ENCODE measurements around the gene LMTK3.

LMTK3 gene

GRCh38 chr19:48458016-48458415 lies 53.6 kb downstream of the LMTK3 start:
- H3K36me3 ChIP-seq (ENCODE audit: control insufficient read depth, insufficient read depth, low read length): peaks cover 16% of the 10 kb centered on the region
- H3K4me3 ChIP-seq (replicated peaks; ENCODE audit: low read depth, low read length): no peak overlapping the region
- no peaks in the 10 kb centered on the region for H3K27me3 ChIP-seq (replicated peaks; ENCODE audit: control insufficient read depth, insufficient read depth, low read length)
- no peak for DNase-seq (ENCODE audit: extremely low read depth, insufficient read length)
- TF ChIP-seq CTCF (IDR thresholded peaks at IDR 0.05; ENCODE audit: insufficient read depth, low read length, poor library complexity, severe bottlenecking): no peak

- TF ChIP-seq CTCF (IDR thresholded peaks at IDR 0.05; ENCODE audit: insufficient read depth, low read length, poor library complexity, severe bottlenecking): no peak
- no peak for DNase-seq (ENCODE audit: extremely low read depth, insufficient read length)
- H3K27me3 ChIP-seq (replicated peaks; ENCODE audit: control insufficient read depth, insufficient read depth, low read length): no peaks in the 10 kb centered on the region
- peaks cover 15% of the 10 kb centered on the region for H3K36me3 ChIP-seq (ENCODE audit: control insufficient read depth, insufficient read depth, low read length)
- no peak overlapping the region for H3K4me3 ChIP-seq (replicated peaks; ENCODE audit: low read depth, low read length)
Measured at GRCh38 chr19:48456864-48457263, 54.8 kb downstream of the LMTK3 start.

GRCh38 chr19:48455908-48456562 lies 55.6 kb downstream of the LMTK3 start:
- Histone ChIP-seq H3K36me3 (ENCODE audit: control insufficient read depth, insufficient read depth, low read length) (peaks cover 20% of the 10 kb centered on the region), H3K27me3 (replicated peaks; ENCODE audit: control insufficient read depth, insufficient read depth, low read length) (no peaks in the 10 kb centered on the region), H3K4me3 (replicated peaks; ENCODE audit: low read depth, low read length) (no peak overlapping the region)
- no peak for DNase-seq (ENCODE audit: extremely low read depth, insufficient read length)
- no peak for TF ChIP-seq CTCF (IDR thresholded peaks at IDR 0.05; ENCODE audit: insufficient read depth, low read length, poor library complexity, severe bottlenecking)

GRCh38 chr19:48455171-48455907 lies 56.3 kb downstream of the LMTK3 start, which contains the start of gene KCNJ14:
KCNJ14 (plus strand) TSS chr19:48455574; CDS start chr19:48461725, 6,151 bp downstream.
- H3K4me3 ChIP-seq (replicated peaks; ENCODE audit: low read depth, low read length): no peak within 1 kb of the TSS
- H3K36me3 ChIP-seq (ENCODE audit: control insufficient read depth, insufficient read depth, low read length): peaks cover 26% of the 10 kb centered on the region
- no peak for TF ChIP-seq CTCF (IDR thresholded peaks at IDR 0.05; ENCODE audit: insufficient read depth, low read length, poor library complexity, severe bottlenecking)
- H3K27me3 ChIP-seq (replicated peaks; ENCODE audit: control insufficient read depth, insufficient read depth, low read length): no peaks in the 10 kb centered on the region
- no peak for DNase-seq (ENCODE audit: extremely low read depth, insufficient read length)

GRCh38 chr19:48454150-48454730 lies 57.4 kb downstream of the LMTK3 start:
- Histone ChIP-seq H3K27me3 (replicated peaks; ENCODE audit: control insufficient read depth, insufficient read depth, low read length) (no peaks in the 10 kb centered on the region), H3K36me3 (ENCODE audit: control insufficient read depth, insufficient read depth, low read length) (peaks cover 31% of the 10 kb centered on the region), H3K4me3 (replicated peaks; ENCODE audit: low read depth, low read length) (no peak overlapping the region)
- DNase-seq (ENCODE audit: extremely low read depth, insufficient read length): no peak
- TF ChIP-seq CTCF (IDR thresholded peaks at IDR 0.05; ENCODE audit: insufficient read depth, low read length, poor library complexity, severe bottlenecking): no peak
